ENCODE measurements around the gene OR2L8.

Gene OR2L8

GRCh38 chr1:247905910-247906503 is 42.7 kb upstream of the OR2L8 start:
- Histone ChIP-seq H3K4me1 (ENCODE audit: control insufficient read depth, low read length) (peaks cover 44% of the 10 kb centered on the region), H3K27ac (ENCODE audit: low read depth, low read length) (peak overlapping the region; percentile 76), H3K36me3 (ENCODE audit: control insufficient read depth, low read length) (no peaks in the 10 kb centered on the region), H3K4me3 (ENCODE audit: low read length) (peak overlapping the region; percentile 49), H3K27me3 (ENCODE audit: control insufficient read depth, low read length) (no peaks in the 10 kb centered on the region), H3K9me3 (ENCODE audit: control insufficient read depth, insufficient read depth, low read length) (peaks cover 6% of the 10 kb centered on the region; the same call in 1 of the 2 replicates), H3K9me2 (replicated peaks; ENCODE audit: control insufficient read depth, low read length) (no peaks in the 10 kb centered on the region), H3F3A (ENCODE audit: control insufficient read depth, insufficient read depth) (peaks cover 6% of the 10 kb centered on the region), H3K79me2 (ENCODE audit: control insufficient read depth, low read length) (no peaks in the 10 kb centered on the region), H4K20me1 (ENCODE audit: control insufficient read depth, insufficient read depth, low read depth, low read length) (no peaks in the 10 kb centered on the region), H3K4me2 (ENCODE audit: low read length) (peak overlapping the region; percentile 61)
- TF ChIP-seq, protein P1, sequence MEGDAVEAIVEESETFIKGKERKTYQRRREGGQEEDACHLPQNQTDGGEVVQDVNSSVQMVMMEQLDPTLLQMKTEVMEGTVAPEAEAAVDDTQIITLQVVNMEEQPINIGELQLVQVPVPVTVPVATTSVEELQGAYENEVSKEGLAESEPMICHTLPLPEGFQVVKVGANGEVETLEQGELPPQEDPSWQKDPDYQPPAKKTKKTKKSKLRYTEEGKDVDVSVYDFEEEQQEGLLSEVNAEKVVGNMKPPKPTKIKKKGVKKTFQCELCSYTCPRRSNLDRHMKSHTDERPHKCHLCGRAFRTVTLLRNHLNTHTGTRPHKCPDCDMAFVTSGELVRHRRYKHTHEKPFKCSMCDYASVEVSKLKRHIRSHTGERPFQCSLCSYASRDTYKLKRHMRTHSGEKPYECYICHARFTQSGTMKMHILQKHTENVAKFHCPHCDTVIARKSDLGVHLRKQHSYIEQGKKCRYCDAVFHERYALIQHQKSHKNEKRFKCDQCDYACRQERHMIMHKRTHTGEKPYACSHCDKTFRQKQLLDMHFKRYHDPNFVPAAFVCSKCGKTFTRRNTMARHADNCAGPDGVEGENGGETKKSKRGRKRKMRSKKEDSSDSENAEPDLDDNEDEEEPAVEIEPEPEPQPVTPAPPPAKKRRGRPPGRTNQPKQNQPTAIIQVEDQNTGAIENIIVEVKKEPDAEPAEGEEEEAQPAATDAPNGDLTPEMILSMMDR (IDR thresholded peaks at IDR 0.05; ENCODE audit: low read depth, low read length, poor library complexity, severe bottlenecking) = no peak
- no peak for TF ChIP-seq EZH2phosphoT487 (IDR thresholded peaks at IDR 0.05; ENCODE audit: borderline replicate concordance, low read length)

GRCh38 chr1:247906504-247907047 is 42.1 kb upstream of the OR2L8 start:
- H3K27ac ChIP-seq (ENCODE audit: low read depth, low read length) = peak overlapping the region; percentile 76
- peaks cover 6% of the 10 kb centered on the region for H3F3A ChIP-seq (ENCODE audit: control insufficient read depth, insufficient read depth)
- no peaks in the 10 kb centered on the region for H4K20me1 ChIP-seq (ENCODE audit: control insufficient read depth, insufficient read depth, low read depth, low read length)
- no peak for TF ChIP-seq EZH2phosphoT487 (IDR thresholded peaks at IDR 0.05; ENCODE audit: borderline replicate concordance, low read length)
- TF ChIP-seq, protein P1 (IDR thresholded peaks at IDR 0.05; ENCODE audit: low read depth, low read length, poor library complexity, severe bottlenecking) = no peak
- H3K36me3 ChIP-seq (ENCODE audit: control insufficient read depth, low read length) = no peaks in the 10 kb centered on the region
- no peaks in the 10 kb centered on the region for H3K9me2 ChIP-seq (replicated peaks; ENCODE audit: control insufficient read depth, low read length)
- peaks cover 6% of the 10 kb centered on the region; the same call in 1 of the 2 replicates for H3K9me3 ChIP-seq (ENCODE audit: control insufficient read depth, insufficient read depth, low read length)
- H3K79me2 ChIP-seq (ENCODE audit: control insufficient read depth, low read length) = no peaks in the 10 kb centered on the region
- H3K27me3 ChIP-seq (ENCODE audit: control insufficient read depth, low read length) = no peaks in the 10 kb centered on the region
- peak overlapping the region; percentile 61 for H3K4me2 ChIP-seq (ENCODE audit: low read length)
- H3K4me3 ChIP-seq (ENCODE audit: low read length) = peak overlapping the region; percentile 49
- H3K4me1 ChIP-seq (ENCODE audit: control insufficient read depth, low read length) = peaks cover 44% of the 10 kb centered on the region

DNA sequence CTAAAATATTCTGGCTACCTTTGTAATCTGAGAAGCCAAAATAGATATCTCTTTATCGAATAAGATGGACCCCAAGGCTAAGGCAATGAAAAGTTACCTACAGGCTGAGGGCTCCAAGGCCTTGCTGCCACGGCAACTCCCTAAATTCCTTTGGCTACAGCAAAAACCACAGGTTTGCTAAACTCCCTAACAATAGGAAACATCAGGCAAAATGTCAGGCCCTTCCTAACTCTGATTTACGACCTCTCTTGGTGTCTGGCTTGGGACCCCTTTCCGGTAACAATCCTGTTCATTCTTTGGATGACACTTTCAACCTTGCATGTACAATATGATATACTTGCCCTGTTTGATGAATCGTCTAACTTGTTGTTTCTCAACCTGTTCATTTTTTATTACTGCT is 39.9 kb upstream of the OR2L8 start:
- no peaks in the 10 kb centered on the region for H3K9me2 ChIP-seq (replicated peaks; ENCODE audit: control insufficient read depth, low read length)
- H3K27ac ChIP-seq (ENCODE audit: low read depth, low read length) = no peak overlapping the region
- H3K79me2 ChIP-seq (ENCODE audit: control insufficient read depth, low read length) = no peaks in the 10 kb centered on the region
- no peaks in the 10 kb centered on the region for H3K36me3 ChIP-seq (ENCODE audit: control insufficient read depth, low read length)
- no peak overlapping the region for H3K4me2 ChIP-seq (ENCODE audit: low read length)
- H3K4me1 ChIP-seq (ENCODE audit: control insufficient read depth, low read length) = peaks cover 51% of the 10 kb centered on the region
- no peaks in the 10 kb centered on the region for H3K27me3 ChIP-seq (ENCODE audit: control insufficient read depth, low read length)
- H3K9me3 ChIP-seq (ENCODE audit: control insufficient read depth, insufficient read depth, low read length) = peaks cover 6% of the 10 kb centered on the region; the same call in 1 of the 2 replicates
- no peak for TF ChIP-seq EZH2phosphoT487 (IDR thresholded peaks at IDR 0.05; ENCODE audit: borderline replicate concordance, low read length)
- TF ChIP-seq, protein P1 (IDR thresholded peaks at IDR 0.05; ENCODE audit: low read depth, low read length, poor library complexity, severe bottlenecking) = no peak
- H3K4me3 ChIP-seq (ENCODE audit: low read length) = no peak overlapping the region
- no peaks in the 10 kb centered on the region for H4K20me1 ChIP-seq (ENCODE audit: control insufficient read depth, insufficient read depth, low read depth, low read length)
- H3F3A ChIP-seq (ENCODE audit: control insufficient read depth, insufficient read depth) = peaks cover 6% of the 10 kb centered on the region
